HS-27A (cell line): ENCODE results near the gene RASAL1.
A peak's percentile ranks its signal among the peaks of the same experiment; 100 is the strongest.

Source experiments
- DNase-seq: peaks from one replicate; pipeline ENCODE4 v3.0.0-alpha.2; 2012; ENCODE audit warnings: low read depth, missing footprints

RASAL1 gene, protein sequence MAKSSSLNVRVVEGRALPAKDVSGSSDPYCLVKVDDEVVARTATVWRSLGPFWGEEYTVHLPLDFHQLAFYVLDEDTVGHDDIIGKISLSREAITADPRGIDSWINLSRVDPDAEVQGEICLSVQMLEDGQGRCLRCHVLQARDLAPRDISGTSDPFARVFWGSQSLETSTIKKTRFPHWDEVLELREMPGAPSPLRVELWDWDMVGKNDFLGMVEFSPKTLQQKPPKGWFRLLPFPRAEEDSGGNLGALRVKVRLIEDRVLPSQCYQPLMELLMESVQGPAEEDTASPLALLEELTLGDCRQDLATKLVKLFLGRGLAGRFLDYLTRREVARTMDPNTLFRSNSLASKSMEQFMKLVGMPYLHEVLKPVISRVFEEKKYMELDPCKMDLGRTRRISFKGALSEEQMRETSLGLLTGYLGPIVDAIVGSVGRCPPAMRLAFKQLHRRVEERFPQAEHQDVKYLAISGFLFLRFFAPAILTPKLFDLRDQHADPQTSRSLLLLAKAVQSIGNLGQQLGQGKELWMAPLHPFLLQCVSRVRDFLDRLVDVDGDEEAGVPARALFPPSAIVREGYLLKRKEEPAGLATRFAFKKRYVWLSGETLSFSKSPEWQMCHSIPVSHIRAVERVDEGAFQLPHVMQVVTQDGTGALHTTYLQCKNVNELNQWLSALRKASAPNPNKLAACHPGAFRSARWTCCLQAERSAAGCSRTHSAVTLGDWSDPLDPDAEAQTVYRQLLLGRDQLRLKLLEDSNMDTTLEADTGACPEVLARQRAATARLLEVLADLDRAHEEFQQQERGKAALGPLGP

DNA sequence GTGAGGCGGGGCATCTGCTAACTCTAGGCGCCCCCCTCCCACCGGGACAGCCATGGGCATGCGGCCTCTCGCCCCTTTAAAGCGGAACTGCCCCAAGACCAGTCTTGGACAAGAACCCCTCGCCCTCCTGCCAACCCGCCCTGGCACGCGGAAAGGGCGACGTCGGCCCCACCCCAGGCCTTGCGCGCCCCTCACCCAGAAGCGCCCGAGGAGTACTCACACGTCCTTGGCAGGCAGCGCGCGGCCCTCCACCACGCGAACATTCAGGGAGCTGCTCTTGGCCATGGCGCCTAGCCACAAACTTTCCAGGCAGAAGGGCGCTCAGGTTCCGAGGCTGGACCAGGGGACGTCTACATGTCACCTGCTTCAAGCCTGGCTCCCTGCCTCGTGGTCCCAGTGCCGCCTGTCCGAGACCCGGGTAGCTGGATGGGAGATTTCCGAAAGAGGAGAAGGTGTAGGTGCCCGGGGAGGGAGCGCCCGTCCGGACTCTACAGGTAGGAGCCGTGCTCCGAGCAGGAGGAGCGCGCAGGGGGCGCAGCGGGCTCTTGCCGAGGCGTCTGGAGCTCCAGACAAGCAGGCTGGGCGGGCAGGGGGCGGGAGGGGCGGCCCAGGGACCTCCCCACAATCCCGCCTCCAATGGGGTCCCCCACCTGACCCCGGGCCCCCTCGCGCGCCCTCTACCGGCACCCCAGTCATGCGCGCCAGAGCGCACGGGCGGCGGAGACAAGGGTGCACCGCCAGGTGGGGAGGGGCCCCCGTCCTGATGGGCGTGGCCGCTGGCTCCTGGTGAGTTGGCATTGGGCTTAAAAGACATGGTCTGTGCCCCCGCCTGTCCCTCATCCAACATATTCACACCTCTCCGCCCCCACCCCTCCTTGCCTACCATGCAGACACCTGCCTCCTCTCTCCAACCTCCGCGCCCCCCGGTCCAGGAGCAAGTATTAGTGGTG lies at the start of gene RASAL1:
TSS of gene RASAL1 (minus strand) at position 584 of the 950 bp plus-strand sequence. CDS start at position 285, 299 bp downstream.
- no peak for DNase-seq

DNA sequence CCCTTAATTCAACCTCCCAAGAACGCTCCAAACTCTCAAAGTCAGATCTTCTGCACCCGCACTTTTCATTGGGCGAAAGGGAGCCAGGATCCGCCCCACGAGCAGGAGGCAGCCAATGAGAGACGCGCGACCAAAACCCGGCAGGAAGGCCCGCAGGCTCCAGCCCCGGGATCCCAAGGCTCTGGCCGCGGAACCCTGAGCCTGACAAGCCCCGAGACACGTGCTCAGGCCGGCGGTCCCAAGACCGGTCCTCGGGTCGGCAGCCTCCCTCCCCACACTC lies 49.3 kb upstream of the RASAL1 start:
- no peak for DNase-seq

DNA sequence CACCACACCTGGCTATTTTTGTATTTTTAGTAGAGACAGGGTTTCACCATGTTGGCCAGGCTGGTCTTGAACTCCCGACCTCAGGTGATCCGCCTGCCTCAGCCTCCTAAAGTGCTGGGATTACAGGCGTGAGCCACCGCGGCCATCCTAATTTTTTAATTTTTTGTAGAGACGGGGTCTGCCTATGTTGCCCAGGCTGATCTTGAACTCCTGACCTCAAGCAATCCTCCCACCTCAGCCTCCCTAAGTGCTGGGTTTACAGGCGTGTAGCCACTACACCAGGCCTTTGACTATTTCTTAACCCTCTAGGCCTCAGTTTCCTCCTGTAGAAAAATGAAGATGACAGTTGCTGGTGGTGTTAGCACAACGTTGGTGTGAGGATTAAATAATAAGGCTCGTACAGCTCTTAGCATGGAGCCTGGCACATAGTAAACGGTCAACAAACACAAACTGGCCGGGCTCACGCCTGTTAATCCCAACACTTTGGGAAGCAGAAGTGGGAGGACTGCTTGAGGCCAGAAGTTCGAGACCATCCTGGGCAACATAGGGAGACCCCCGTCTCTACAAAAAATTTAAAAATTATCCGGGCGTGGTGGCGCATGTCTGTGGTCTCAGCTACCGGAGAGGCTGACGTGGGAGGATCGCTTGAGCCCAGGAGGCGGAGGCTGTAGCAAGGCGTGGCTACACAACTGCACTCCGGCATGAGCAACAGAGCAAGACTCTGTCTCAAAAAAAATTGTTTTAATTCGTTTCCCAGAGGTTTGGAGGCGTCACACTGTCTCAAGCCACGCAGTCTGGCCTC lies 48.7 kb upstream of the RASAL1 start:
- DNase-seq = peak; percentile 79

DNA sequence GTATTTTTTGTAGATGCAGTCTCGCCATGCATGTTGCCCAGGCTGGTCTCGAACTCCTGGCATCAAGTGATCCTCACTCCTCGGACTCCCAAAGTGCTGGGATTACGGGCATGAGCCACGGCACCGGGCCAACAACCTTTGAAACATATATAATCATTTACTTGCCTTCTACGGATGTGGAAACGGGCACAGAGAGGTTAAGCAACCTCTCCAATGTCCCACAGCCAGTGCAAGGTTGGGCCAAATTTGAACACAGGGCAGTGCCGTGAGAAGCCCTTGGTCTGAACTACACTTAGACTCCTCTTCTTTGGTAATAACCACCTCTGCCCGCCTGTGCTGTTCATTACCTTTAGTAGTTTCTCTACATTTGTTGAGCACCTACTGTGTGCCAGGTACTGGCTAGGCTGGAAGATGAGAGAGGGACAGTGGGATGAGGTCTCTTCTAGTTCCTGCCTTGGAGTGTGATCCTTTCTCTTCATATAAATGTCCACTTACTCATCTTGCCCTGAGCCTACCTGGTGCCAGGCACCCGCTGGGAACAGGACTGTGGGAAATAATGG lies 47.5 kb upstream of the RASAL1 start:
- DNase-seq = no peak

DNA sequence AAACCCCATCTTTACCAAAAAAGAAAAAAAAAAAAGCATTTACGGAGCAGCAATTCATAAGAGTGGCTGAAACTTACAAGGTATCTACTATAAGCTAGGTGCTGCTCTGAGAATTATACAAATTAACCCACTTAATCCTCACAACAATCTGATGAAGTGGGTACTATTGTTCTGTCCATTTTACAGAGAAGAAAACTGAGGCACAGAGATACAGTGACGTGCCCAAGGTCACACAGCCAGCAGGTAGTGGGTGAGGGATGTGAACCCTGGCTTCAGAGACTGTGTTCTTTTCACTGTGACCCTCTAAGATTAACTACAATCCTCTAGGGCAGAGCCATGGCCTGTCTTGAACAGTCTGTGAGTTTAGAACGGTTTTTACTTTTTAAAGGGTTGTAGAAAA lies 46.4 kb upstream of the RASAL1 start:
- no peak for DNase-seq

DNA sequence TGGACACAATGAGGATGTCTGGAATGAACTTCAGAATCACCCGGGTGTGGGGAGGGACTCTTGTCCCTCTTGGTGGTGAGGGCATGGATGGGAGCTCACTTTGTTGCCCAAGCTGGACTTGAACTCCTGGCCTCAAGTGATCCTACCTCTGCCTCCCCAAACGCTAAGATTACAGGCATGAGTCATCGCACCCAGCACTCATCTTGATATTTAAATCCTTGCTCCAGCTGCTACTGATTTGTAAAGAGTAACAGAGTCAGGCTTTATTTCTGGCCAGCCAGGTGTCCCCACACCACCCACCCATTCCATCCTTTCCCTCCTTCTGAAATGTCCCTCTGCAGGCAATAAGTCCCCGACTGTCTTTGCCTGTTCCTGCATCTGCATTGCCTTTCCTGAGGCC lies 44.8 kb upstream of the RASAL1 start:
- DNase-seq = no peak

DNA sequence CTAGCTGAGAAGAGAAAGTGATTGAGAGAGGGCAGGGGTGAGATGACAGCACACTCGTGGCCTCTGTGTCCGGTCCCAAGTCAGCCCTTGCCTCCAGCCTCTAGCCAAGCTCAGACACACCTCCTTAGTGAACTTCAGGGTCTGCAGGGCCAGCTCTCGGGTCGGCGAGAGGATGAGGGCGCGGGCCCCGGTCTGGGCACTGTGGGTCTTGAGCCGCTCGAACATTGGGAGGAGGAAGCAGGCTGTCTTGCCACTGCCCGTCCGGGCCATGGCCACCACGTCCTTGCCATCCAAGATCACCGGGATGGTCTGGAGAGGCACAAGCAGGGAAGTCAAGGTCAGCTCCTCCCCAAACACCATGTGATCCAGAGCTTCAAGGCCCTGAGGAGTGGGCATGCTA lies 43.5 kb upstream of the RASAL1 start:
- DNase-seq = no peak

DNA sequence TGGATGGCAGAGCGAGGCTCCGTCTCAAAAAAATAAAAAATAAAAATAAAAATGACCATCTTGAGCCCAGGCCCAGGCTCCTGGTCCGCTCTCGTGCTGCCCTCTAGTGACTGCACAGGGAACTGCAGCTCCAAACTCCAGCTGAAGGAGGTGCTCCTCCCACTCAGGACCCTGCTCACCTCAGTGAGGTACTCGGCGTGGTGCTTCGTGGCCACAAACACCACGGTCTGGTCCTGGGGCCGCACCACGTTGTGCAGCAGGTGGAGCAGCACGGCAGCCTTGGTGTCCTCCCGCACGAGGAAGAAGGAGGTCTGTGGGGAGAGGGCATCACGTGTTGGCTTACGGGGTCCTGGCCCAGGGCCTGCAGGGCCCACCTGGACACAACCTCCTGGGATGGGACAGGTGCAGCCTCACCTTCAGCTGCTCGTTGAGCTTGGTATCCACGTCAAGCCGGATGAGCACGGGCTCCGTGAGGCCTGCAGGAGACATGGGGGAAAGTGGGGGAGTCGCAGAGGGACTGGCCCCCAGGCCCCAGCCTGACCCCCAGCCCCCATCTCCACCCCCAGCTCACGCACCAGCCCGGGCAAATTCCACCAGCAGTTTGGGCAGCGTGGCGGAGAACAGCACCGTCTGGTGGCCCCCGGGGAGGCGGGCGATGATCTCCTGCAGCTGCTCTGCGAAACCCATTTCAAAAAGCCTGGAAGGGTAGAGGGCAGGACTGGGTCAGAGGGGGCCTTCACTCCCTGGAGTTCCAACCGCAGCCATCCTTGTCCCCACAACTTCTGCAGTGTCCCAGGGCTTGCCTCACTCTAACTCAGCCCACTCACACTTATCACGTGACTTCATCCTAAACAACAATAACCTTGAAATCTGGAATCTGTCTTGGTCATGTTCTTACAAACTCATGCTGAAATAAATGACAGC lies 39.2 kb upstream of the RASAL1 start:
- DNase-seq = no peak

DNA sequence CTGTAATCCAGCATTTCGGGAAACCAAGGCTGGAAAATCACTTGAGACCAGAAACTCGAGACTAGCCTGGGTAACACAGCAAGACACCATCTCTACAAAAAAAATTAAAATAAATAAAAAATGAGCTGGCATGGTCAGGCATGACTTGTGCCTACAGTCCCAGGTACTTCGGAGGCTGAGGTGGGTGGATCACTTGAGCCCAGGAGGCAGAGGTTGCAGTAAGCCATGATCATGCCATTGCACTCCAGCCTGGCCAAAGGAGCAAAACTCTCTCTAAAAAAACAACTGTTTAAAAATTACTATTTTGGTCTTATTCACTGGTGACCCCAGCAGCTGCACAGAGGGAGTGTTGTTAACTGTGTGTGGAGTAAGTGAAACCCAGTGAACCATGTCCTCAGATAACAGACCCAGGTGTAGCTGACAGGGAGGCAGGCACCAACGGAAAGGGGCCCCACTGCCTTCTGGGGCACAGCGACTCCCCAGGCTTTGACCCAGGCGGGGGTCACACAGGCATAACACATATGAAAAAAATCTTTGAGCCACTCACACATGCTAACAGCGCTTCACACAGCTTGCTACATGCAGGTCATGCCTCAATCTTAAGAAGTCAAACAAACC lies 37.6 kb upstream of the RASAL1 start:
- no peak for DNase-seq

DNA sequence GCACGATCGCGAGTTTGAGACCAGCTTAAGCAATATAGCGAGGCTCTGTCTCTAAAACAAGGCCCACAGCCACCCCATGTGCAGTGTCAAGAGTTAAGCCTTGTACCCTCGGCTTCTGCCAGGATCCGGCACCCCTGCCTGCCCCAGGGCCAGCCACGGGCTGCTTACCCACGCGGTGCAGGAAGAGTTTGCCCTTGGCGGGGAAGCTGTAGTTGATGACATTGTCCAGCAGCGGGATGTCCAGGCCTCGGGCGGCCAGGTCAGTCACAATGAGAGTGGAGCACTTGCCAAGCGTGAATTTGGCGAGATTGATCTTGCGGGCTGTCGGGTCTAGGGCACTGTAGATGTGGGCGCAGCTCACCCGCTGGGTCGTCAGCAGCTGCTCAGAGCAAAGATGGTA lies 36.6 kb upstream of the RASAL1 start:
- DNase-seq = no peak

DNA sequence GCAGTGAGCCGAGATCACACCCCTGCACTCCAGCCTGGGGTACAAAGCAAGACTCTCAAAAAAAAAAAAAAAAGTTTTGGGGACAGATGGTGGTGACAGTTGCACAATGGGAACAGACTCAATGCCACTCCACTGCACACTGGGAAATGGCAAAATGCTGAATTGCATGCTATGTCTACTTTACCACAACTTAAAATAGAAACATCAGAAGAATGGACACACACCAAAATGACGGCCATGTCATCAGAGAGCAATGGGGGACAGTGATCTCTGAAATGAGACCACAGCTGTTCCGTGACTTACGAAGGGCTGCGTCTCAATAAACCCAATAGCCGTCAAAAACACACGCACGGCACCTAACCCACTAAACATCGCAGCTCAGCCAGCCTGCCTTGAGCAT lies 36.0 kb upstream of the RASAL1 start:
- DNase-seq = no peak

DNA sequence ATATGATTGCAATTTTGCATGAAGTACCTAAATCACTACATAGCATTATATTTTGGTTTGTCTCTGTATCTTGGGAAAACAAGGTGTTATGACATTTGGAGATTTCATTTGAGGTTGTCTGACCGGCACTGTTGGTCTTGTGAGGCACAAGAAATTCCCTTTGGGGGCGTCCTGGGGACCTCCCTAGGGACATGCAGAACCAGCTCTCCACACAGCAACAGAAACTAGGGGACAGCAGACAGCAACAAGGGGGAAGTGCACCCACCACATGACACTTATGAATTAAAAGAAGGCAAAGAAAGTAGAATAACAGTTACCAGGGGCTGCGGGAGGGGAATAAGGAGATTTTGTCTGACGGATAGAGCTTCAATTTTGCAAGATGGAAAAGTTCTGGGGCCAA lies 35.4 kb upstream of the RASAL1 start:
- no peak for DNase-seq

DNA sequence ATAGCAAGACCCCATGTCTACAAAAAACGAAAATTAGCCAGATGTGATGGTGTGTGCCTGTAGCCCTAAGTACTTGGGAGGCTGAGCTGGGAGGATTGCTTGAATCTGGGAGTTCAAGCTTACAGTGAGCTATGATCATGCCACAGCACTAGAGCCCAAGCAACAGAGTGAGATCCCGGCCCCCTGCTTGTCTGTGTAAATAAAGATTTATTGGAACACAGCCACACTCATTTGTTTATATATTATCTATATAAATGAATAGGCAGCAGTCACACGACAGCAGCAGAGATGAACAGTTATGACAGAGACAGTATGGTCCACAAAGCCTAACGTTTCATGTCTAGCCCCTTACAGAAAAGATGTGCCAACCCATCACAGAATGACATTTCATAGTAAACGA lies 34.9 kb upstream of the RASAL1 start:
- no peak for DNase-seq

DNA sequence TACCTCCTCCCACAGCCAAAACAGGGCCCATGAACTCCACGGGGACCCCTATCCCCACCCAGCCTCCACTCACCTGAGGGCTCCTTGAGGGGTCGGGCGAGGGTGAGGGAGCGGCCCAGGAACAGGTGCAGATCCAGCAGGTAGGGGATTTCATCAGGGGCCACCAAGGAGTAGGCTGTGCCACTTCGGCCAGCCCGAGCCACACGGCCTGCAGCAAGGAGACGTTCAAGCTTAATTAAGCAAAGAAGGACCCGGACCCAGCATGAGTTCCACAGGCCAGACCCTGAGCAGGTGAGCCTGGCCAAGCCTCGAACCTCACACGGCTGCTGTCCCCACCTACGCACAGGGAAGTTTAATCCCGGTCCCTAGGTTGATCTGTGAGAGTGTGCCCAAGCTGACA lies 34.1 kb upstream of the RASAL1 start:
- DNase-seq = no peak

DNA sequence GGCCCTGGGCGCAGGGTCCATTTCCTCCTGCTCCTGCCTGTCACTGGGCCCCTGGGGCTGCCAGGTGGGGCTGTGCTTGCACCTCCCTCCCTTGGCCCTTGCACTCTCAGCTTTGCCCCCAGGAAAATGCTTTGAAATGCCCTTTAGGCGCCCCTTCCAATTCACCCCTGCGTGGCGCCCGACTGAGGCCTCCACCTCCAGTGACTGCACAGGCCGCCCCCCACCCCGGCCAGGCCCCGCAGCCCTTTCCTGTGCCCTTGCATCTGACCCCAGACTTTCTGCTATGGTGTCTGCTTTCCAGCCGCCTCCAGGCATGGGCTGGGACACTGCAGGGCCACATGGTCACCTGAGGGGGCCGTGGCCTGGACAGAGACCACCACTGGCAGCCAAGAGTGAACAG lies 32.3 kb upstream of the RASAL1 start:
- no peak for DNase-seq

DNA sequence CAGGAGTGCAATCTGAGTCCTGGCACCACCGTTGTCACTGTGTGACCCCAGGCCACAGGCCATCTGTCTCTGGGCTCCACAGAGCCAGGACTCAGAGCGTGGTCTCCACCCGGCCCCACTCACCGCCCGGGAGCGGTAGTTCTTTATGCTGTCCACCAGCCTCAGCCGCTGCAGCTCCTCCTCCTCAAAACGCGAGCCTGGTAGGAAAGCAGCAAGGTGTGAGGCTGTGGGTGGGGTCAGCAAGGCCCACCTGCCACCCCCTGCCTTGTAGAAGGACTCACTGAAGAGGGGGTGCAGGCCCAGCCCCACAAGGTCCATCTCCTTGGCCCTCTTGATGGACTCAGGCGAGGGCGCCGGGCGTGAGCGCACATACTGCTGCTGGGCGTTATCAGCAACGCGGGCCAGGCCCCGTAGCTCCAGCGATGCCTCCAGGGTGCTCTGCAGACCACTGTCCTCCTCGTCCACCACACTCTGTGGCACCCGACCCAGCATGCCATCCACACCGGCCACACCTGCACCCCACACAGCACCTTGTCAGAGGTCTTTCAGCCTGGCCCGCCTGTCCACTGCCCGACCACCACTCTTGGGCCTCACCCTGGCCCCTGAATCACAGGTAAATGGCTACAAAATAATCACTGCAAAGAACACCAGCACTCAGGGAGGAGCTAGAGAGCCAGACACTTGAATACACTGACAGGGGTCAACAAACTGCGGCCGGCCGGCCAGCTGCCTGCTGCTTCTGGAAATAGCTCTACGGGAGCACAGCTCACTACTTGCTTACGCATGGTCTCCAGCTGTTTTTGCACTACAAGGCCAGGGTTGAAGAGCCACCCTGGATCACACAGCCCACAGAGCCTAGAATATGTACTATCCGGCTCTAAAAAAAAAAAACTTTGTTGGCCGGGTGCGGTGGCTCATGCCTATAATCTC lies 30.2 kb upstream of the RASAL1 start:
- DNase-seq = no peak

DNA sequence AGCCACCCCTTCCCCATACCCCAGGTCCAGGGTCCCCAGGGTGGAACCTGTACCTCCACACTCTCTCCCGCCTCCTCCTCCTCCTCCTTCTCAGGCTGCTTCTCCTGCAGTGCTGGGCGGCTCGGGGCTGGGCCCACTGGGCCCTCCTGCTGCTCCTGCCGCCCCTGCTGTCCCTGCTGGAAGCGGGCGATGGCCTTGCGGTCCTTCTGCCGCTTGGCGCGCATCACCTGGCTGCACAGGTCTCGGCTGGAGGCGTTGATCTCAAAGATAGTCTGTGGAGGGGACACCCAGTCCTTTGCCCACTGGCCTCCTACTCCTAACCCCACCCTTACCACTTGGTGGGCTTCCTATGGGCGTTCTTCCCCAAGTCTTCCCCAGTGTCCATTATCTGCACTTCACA lies 28.5 kb upstream of the RASAL1 start:
- no peak for DNase-seq

DNA sequence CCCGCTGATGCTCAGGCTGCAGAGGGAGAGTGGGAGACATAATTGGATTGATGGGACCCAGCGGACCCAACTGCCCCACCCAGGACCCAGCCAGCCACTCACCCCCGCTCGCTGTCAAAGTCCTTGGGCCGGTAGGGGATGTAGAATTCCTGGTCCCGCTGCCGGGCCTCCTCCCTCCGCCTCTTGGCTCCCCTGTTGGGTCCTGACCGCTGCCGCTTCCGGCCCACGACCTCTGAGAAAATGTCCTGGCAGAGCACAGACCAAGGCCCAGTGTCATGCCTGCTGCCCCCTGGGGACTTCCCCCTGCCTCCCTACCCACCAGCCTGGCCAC lies 27.4 kb upstream of the RASAL1 start:
- DNase-seq = no peak
